ENCODE results near the gene DZIP1. TPM values are rescaled to one million over a fixed set of nuclear protein-coding genes. Genes with fewer than 3 reads are reported as not detected.

DZIP1 gene
- polyA plus RNA-seq, 2 of the 4 experiments (the other 2 are of a cell fraction): 11.5 to 17.1 TPM

DNA sequence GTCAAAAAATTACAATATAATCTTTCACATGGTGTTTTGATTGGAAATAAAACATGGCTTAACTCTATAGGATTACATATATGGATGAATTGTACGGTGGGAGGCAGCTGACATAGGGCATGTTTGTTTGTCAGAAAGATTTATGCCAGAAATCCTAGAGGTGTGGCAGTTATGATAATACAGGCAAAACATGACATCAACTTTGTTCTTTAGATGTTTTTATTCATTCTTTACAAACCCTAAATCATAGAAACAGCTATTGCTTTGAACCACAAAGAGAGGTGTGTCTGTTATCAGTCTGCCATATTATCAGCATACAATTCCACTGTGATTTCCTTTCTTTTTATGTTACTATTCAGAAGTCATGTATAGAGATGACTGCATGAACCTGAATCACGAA lies 100.2 kb downstream of the DZIP1 start:
- CTCF ChIA-PET: no interaction called here
- POLR2A ChIA-PET: no interaction called here

DNA sequence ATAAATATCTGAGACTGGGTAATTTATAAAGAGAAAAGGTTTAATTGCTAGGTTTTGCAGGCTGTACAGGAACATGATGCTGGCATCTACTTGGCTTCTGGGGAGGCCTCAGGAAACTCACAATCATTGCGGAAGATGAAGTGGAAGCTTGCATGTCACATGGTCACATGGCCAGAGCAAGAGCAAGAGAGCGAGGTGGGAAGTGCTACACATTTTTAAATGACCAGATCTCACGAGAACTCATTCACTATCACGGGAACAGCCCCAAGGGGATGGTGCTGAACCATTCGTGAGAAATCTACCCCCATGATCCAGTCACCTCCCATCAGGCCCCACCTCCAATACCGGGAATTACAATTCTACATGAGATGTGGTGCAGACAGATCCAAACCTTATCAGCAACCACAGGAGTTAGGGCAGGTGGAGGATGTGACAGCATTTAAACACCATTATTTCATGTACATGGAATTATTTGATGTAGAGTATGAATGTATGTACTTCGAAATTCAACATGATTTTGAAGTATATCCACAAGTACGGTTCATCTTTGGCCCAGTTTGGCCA lies 102.5 kb downstream of the DZIP1 start:
- ATAC-seq (no peak), FAIRE-seq (no peak), DNase-seq (ENCODE audit: low read depth in 1 of 2, low spot score in 1 of 2) (no peak)
- POLR2A ChIA-PET: no interaction called here
- no peaks in the 10 kb centered on the region for H3K9me3 ChIP-seq
- no peak overlapping the region for H3K27ac ChIP-seq
- no peak overlapping the region for H3K4me2 ChIP-seq
- TF ChIP-seq SMC3 (IDR thresholded peaks at IDR 0.05) (no peak), SREBF2 (IDR thresholded peaks at IDR 0.05) (no peak)
- CTCF ChIA-PET: interaction anchor here (0.9 to 1.9 kb wide), 2 partner anchors 9 to 22 kb away, joined by 3 to 5 read pairs; no protein-coding TSS in a partner anchor
- 81% methylated on average over 8 of the region's 8 CpGs for whole genome bisulfite sequencing (ENCODE audit: missing lambda C conversion rate)
- H3K4me3 ChIP-seq: no peak overlapping the region
- peaks cover 15% of the 10 kb centered on the region; the same call in 2 of the 3 replicates for H3K4me1 ChIP-seq

More for the DNA sequence above, 100.2 kb downstream of the DZIP1 start:
- WGBS (ENCODE audit: missing lambda C conversion rate): 62% methylated on average over 2 of the region's 2 CpGs
- no peak for FAIRE-seq
- H3K9me3 ChIP-seq: no peaks in the 10 kb centered on the region
- H3K4me1 ChIP-seq: peaks cover 16% of the 10 kb centered on the region; the same call in 2 of the 3 replicates
- no peak overlapping the region for H3K4me2 ChIP-seq
- no peak overlapping the region for H3K27ac ChIP-seq
- no peak for DNase-seq (ENCODE audit: low read depth in 1 of 2, low spot score in 1 of 2)
- no peak overlapping the region for H3K4me3 ChIP-seq
- no peak for ATAC-seq
- no peak for TF ChIP-seq ZFP36 (IDR thresholded peaks at IDR 0.05; ENCODE audit: borderline replicate concordance, partially characterized antibody)
- TF ChIP-seq RCOR1 (IDR thresholded peaks at IDR 0.05; ENCODE audit: low read depth, low read length): no peak
- no peak for TF ChIP-seq TP53 (CRISPR knock-in tag; IDR thresholded peaks at IDR 0.05)
- no peak for TF ChIP-seq SMC3 (IDR thresholded peaks at IDR 0.05)
- no peak for TF ChIP-seq HOXB5 (CRISPR knock-in tag; IDR thresholded peaks at IDR 0.05)
- TF ChIP-seq EHMT2 (IDR thresholded peaks at IDR 0.05; ENCODE audit: low read depth): no peak
- no peak for TF ChIP-seq ESRRA (IDR thresholded peaks at IDR 0.05; ENCODE audit: borderline replicate concordance, low read length)
- no peak for TF ChIP-seq GATA3 (IDR thresholded peaks at IDR 0.05; ENCODE audit: borderline replicate concordance)

DNA sequence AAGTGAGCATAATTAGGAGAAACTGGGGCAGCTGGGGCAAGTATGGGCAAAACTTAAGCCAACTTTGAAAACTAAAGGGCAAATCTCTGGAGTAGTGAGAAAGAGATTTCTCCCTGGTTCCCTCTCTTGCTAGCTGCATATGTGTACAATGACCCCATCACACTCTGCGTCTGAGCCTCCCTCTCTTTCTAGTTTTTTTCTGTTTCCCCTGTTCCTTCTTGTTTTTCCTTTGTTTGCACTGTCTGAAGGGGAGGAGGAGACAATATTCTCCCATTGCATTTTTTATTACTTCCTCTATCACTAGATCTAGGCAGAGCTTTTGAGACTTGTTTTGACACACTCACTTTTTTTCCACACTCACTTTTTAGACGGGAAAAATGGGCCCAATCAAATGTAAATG lies 103.2 kb downstream of the DZIP1 start:
- FAIRE-seq (no peak), DNase-seq (ENCODE audit: low read depth in 1 of 2, low spot score in 1 of 2) (no peak), ATAC-seq (peak in 1 of 2 experiments; percentile 32; a peak in 1 of 6 replicates)
- 41% methylated on average over 2 of the region's 2 CpGs for WGBS (ENCODE audit: missing lambda C conversion rate)
- Histone ChIP-seq H3K9me3 (no peaks in the 10 kb centered on the region), H3K4me3 (no peak overlapping the region), H3K4me2 (no peak overlapping the region), H3K4me1 (peaks cover 22% of the 10 kb centered on the region), H3K27ac (no peak overlapping the region)
- no peak for TF ChIP-seq ESRRA (IDR thresholded peaks at IDR 0.05; ENCODE audit: borderline replicate concordance, low read length)
- TF ChIP-seq HOXB5 (CRISPR knock-in tag; IDR thresholded peaks at IDR 0.05): no peak
- TF ChIP-seq NFE2L2 (conservative IDR thresholded peaks at IDR 0.05; ENCODE audit: low read length): no peak
- TF ChIP-seq, protein P1, sequence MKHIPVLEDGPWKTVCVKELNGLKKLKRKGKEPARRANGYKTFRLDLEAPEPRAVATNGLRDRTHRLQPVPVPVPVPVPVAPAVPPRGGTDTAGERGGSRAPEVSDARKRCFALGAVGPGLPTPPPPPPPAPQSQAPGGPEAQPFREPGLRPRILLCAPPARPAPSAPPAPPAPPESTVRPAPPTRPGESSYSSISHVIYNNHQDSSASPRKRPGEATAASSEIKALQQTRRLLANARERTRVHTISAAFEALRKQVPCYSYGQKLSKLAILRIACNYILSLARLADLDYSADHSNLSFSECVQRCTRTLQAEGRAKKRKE (CRISPR knock-in tag; IDR thresholded peaks at IDR 0.05; ENCODE audit: low read depth): no peak
- TF ChIP-seq FOSL2 (IDR thresholded peaks at IDR 0.05): no peak
- no peak for TF ChIP-seq FOSL2 (CRISPR knock-in tag; IDR thresholded peaks at IDR 0.05)
- no peak for TF ChIP-seq NPAS2 (CRISPR knock-in tag; IDR thresholded peaks at IDR 0.05; ENCODE audit: borderline replicate concordance)
- TF ChIP-seq JUN (IDR thresholded peaks at IDR 0.05): no peak
- TF ChIP-seq, protein P2, sequence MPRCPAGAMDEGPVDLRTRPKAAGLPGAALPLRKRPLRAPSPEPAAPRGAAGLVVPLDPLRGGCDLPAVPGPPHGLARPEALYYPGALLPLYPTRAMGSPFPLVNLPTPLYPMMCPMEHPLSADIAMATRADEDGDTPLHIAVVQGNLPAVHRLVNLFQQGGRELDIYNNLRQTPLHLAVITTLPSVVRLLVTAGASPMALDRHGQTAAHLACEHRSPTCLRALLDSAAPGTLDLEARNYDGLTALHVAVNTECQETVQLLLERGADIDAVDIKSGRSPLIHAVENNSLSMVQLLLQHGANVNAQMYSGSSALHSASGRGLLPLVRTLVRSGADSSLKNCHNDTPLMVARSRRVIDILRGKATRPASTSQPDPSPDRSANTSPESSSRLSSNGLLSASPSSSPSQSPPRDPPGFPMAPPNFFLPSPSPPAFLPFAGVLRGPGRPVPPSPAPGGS (IDR thresholded peaks at IDR 0.05): no peak
- no peak for TF ChIP-seq CBX8 (IDR thresholded peaks at IDR 0.05)
- no peak for TF ChIP-seq EHMT2 (IDR thresholded peaks at IDR 0.05; ENCODE audit: low read depth)
- no peak for TF ChIP-seq CHD2 (IDR thresholded peaks at IDR 0.05; ENCODE audit: low read length, partially characterized antibody)
- TF ChIP-seq, protein P3, sequence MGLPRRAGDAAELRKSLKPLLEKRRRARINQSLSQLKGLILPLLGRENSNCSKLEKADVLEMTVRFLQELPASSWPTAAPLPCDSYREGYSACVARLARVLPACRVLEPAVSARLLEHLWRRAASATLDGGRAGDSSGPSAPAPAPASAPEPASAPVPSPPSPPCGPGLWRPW (IDR thresholded peaks at IDR 0.05): no peak
- CTCF ChIA-PET: interaction anchor here (1.9 kb wide), 1 partner anchor 23 kb away, joined by 5 read pairs; no protein-coding TSS in a partner anchor
- POLR2A ChIA-PET: no interaction called here

Data from A549 (cell line).